ENCODE data around the gene PTGDS.

PTGDS gene

DNA sequence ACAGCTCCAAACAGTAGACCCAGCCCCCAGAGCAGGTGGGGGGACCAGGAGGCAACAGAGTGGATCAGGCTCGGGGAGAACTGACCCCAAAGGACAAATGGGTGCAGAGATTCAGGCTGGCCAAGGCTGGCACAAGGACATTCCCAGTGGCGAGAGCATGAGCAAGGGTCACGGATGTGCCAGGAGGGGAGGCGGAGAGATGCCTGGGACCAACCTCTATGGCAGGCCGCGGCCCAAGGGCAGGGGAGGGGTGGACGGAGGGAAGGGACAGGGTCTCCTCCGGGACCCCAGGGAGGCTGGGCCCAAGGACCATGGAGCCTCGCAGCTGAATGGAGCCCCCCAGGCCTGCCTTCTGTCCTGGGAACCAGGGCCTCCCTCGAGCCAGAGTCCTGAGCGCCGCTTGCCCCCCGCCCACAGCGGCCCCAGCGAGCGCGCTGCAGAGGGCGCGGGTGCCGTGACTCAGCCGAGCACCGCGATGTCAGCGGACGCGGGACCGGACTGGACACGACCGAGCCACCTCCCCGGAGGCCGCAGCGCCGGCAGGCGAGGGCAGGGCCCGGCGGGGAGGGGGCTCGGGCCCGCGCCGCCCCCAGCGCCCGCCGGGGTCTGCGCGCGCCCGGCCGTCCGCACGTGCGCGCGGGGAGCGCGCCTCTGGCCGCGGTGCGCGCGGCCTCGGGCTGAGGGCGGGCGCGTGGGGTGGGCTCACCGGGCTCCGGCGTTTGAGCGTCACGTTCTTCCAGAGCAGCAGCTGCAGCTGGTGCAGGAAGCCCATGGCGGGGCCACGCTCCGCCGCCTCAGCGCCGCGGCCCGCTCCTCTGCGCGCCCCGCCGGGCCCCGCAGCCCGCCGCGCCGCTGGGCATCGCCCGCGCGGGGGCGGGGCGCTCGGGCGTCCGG, 50.3 kb downstream of the PTGDS start, which contains the start of gene ABCA2:
Gene ABCA2 (minus strand): TSS at position 869 of the 894 bp plus-strand sequence. CDS start 97 bp downstream, at position 772.
- H3K27ac ChIP-seq: peak within 1 kb of the TSS in 20 of 21 experiments; percentile 35 to 92 (median 74)
- H3K4me3 ChIP-seq: peak within 1 kb of the TSS; percentile 36 to 58 (median 48)

GRCh38 chr9:137028263-137029057, 51.2 kb downstream of the PTGDS start:
- H3K4me3 ChIP-seq: peak overlapping the region; percentile 34 to 58 (median 48)
- H3K27ac ChIP-seq: peak overlapping the region in 19 of 21 experiments; percentile 31 to 92 (median 74)

GRCh38 chr9:137029058-137029936, 52.0 kb downstream of the PTGDS start:
- Histone ChIP-seq H3K4me3 (peak overlapping the region; percentile 34 to 58 (median 48)), H3K27ac (peak overlapping the region in 17 of 21 experiments; percentile 0 to 92 (median 76))

- Histone ChIP-seq H3K27ac (peak overlapping the region in 17 of 21 experiments; percentile 0 to 92 (median 74)), H3K4me3 (peak overlapping the region; percentile 13 to 58 (median 19))
Measured at GRCh38 chr9:137030006-137030405, 52.7 kb downstream of the PTGDS start.

- Histone ChIP-seq H3K27ac (peak overlapping the region in 18 of 21 experiments; percentile 5 to 92 (median 72)), H3K4me3 (peak overlapping the region; percentile 13 to 58 (median 19))
Measured at GRCh38 chr9:137030538-137031527, 53.5 kb downstream of the PTGDS start.

Data from skin epidermis (tissue), 12 donors.